Measurements from ENCODE around the gene FAM25G.
"Not testable (repeated sequence)": the region's sequence is repeated elsewhere in the genome, so short reads cannot be mapped to it uniquely, and the experiment has no call there.

The FAM25G gene

DNA sequence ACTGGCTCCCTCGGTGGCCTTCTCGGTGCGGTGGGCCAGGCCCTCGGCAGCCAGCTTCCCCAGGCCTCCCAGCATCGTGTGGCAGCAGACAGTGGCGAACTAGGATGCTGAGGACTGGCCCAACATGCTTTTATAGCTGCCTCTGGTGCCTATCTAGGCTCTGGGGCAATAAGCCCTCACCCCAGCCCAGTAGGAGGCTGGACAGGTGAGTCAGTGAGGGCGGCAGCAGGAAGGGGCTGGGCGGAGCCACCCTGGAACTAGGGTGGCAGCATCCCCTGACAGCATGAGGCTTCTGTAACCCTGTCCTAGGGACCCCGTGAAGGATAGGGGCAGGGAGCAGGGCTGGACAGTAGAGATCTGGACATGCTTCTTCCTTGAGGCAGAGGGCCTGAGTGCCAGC lies at the start of gene FAM25G:
Gene FAM25G, minus strand, starts transcription at position 101 of the 400 bp plus-strand sequence. Its CDS starts 26 bp downstream, at position 75.
- DNase-seq = not testable (repeated sequence)

GRCh38 chr10:47536430-47536829 lies 44.9 kb upstream of the FAM25G start:
- not testable (repeated sequence) for DNase-seq

- DNase-seq = not testable (repeated sequence)
Measured at GRCh38 chr10:47523475-47523874, 32.0 kb upstream of the FAM25G start, which contains the start of gene AGAP9. AGAP9 (minus strand) TSS chr10:47523638; CDS start chr10:47523526, 112 bp downstream.

- not testable (repeated sequence) for DNase-seq
Measured at GRCh38 chr10:47502313-47502712, 10.8 kb upstream of the FAM25G start.

DNA sequence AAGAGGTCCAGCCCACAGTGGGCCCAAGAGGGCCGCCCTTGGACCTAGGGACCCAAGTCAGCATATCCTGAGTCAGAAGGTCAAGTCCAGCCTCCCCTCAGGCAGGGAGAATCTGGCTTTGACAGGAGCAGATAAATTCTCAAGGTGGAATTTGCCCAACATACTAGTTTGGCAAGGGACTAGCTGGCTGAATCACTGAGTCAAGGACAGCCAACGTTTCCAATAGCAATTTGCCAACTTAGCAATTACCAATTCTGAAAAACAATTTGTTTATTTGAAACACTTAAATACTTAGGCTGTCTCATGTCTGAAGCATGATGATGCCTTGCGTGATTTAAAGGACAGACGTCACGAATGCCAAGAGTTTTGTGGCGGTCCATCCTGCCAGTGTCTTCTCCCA lies 2.7 kb upstream of the FAM25G start:
- DNase-seq = not testable (repeated sequence)

DNA sequence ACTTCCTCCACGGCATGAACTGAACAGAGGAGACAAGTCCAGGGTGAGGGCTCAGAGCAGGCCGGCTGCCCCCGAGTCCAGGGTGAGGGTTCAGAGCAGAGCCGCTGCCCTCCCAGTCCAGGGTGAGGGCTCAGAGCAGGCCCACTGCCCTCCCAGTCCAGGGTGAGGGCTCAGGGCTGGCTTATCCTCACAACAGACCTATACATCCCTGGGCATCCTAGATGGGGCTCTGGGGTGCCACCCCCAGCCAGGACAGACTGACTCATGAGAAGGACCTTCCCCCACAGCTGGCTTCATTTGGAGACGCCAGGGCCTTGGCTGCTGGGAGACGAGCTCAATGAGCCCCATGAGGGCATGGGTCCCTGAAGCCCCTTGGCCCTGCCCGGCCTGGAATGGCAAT lies 1.9 kb downstream of the FAM25G start:
- not testable (repeated sequence) for DNase-seq

- DNase-seq = not testable (repeated sequence)
Measured at GRCh38 chr10:47485943-47486342, 5.6 kb downstream of the FAM25G start.

- DNase-seq = not testable (repeated sequence)
Measured at GRCh38 chr10:47484786-47485185, 6.7 kb downstream of the FAM25G start.

- not testable (repeated sequence) for DNase-seq
Measured at GRCh38 chr10:47483923-47484322, 7.6 kb downstream of the FAM25G start, which contains the start of gene ANXA8. ANXA8 (minus strand) TSS chr10:47484115; CDS start chr10:47483933, 182 bp downstream.

GRCh38 chr10:47482367-47482766 lies 9.1 kb downstream of the FAM25G start:
- DNase-seq = not testable (repeated sequence)

DNA sequence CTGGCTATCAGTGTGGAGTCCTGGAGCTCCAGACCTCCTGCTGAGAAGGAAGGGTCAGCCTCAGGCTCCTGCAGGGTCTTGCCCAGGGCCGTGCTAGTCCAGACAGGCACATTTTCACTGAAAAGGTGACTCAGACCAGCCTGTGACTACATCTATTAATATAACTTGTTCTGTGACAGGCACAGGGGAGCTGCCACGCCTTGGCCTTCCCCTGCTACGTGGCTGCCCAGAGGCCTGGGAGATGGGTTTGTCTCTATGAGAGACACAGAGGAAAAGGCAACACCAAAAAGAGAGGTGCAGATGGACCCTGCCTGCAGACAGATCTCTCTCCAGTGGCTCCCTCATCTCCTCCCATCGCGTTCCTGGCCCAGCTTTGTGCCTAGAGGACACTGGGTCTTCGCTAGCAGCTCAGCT lies 9.7 kb downstream of the FAM25G start:
- not testable (repeated sequence) for DNase-seq

DNA sequence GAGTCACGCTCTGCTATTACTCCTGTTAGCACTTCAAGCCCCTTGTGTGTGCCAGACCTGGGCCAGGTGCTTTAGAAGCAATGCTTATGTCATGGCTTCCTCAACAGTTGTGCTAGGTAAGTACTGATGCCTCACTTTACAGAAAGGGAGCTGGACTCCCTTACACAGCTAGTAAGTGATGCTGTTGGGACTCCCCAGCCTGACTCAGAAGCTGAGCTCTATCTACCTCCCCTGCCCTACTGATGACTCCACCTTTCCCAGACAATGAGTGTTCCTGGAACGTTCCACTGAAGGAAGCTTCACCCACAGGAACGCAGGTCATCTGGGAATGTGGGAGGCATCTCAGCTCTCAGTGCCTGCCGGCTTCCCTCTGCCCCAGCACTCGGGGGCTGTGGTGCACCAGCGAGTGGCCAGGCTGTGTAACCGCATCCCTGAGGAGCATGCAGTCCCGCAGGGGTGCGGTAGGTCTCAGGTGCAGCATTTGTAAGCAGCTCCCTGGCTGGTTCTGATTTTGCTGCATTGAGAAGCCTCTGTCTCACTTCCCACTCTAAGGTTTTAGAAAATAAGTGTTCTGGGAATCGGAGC lies 10.2 kb downstream of the FAM25G start:
- DNase-seq = not testable (repeated sequence)

DNA sequence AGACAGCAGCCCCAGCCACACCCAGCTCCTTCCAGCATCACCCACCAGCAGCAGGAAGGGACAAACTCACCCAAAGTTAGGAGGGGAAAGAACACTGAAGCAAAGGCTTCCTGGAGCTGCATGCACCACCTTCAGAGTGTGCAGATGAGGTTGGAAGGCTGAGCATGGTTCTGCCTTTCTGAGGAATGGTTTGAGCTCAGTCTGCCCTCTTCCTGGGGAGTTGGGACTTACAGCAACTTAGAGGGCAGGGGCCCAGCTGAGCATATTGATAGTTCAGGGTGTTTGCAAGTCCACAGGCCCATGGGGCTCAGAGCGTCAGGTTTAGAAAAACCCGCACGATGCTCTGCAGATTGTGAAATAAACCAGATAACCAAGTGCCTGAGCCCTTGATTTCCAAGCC lies 11.4 kb downstream of the FAM25G start:
- DNase-seq = not testable (repeated sequence)

DNA sequence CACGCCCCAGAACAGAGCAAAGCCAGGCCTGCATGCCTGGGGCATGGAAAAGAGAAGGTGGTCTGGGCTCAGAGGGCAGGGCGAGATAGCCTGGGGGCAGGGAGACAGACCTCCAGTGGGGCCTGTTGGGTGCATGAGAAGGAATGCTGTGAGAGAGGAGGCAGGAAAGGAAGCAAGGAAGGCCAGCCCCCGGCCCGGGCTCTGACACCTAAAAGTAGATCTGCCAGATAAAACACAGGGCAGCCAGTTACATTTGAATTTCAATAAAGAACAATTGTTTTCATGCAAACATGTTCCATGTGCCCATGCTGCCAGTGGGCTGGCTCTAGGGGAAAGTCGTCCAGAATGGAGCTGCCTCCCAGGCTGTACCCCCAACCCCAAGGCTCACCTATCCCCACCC lies 13.4 kb downstream of the FAM25G start:
- not testable (repeated sequence) for DNase-seq

- not testable (repeated sequence) for DNase-seq
Measured at GRCh38 chr10:47477078-47477477, 14.4 kb downstream of the FAM25G start.

DNA sequence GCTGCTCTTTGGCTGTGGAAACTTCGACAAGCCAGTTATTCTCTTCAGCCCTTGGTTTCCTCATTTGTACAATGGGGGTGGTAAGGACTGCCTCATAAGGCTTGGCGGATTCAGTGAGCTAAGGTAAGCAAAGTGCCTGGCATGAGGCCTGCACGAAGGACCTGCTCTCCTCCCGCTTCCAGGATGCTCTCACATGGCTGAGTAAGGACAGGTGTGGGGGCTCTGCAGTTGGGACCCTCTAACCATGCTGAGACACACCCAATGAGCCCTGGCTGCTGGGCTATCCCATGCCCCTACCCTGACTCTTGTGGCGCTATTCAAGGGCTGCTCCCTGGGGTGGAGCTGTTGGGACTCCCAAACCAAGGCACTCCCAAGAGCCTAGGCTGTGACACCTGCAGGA lies 16.4 kb downstream of the FAM25G start:
- not testable (repeated sequence) for DNase-seq

- DNase-seq = not testable (repeated sequence)
Measured at GRCh38 chr10:47473516-47473915, 18.0 kb downstream of the FAM25G start.

DNA sequence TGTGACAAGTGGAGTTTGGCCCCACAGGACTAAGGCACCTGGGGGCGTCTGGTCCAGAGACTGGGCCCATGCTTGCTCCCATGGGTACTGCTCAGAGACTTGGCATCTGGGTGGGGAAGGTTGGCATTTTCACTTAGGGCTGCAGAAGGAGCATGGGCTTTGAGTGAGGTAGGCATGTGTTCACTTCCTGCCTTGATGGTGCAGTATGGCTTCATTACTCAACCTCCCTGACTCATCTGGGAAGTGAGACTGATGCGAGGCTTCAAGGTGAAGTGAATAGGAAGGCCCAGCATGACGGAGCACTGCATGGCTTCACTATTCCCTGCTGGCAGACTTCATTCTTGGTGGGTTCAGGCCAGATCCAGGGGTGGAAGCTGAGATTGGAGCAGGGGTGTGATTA lies 18.9 kb downstream of the FAM25G start:
- not testable (repeated sequence) for DNase-seq

DNA sequence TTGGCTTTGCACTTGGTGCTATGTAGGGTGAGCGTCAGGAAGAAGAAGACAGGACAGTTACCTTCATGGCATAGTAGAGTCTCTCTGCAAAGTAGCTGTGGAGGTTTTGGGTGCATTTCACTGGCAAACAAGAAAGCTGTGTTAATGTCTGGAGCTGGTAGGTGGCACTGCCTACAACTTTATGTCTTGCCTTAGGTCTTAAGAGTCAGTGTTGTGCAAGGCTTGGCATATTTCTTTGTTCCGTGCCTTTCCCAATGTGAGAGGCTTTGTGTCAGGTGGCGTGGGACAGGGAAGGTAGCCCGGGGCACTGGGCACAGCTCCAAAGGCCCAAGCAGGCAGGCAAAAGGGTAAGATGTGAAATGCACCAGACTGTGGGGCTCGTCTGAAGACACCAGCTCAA lies 19.4 kb downstream of the FAM25G start:
- DNase-seq = not testable (repeated sequence)

GRCh38 chr10:47468731-47469528 lies 22.6 kb downstream of the FAM25G start:
- not testable (repeated sequence) for DNase-seq

DNA sequence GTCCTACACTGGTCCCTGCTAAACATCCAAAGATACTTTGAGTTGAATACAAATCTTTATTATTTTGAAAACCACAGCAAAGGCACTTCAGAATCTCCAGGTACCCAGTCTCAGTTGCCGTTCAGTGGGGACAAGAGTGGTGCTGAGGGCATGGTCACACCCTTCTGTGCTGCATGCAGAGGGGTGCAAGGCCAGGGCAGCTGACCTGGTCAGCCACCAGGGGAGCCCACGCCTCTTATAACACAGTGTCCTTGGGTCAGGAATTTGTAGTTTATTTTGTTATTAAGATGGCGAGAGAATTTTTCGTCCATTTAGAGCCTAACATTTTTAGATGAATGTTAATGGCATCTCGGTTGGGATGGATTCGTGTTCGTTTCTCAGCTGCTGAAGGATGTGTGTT lies 23.5 kb downstream of the FAM25G start:
- DNase-seq = not testable (repeated sequence)

- not testable (repeated sequence) for DNase-seq
Measured at GRCh38 chr10:47467458-47467857, 24.0 kb downstream of the FAM25G start.

DNA sequence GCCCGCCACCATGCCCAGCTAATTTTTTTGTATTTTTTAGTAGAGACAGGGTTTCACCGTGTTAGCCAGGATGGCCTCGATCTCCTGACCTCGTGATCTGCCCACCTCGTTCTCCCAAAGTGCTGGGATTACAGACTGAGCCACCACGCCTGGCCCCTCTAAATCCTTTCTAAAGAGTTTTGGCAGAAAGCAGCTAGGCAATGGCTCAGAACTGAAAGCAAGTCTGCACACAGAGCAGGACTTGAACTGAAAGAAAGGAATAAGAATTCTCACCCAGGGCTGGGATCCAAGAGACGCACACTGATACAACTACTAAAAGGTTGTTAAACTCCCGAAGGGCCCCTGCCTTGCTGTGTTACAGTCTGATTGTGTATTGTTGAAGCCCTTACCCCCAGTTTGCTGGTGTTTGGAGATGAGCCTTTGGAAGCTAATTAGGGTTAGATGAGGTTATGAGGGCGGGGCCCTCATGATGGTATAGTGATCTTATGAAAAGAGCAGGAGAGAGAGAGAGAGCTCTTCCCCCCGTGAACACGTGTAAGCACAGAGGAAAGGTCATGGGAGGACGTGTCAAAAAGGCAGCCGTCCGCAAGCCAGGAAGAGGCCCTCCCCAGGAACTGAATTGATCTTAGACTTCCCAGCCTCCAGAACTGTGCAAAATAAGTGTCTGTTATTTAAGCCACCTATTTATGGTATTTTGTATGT lies 26.1 kb downstream of the FAM25G start:
- DNase-seq = not testable (repeated sequence)
